HG03442 (cell line): ENCODE measurements around the gene CSKMT.
A peak's percentile ranks its signal among the peaks of the same experiment; 100 is the strongest.
"Not testable (repeated sequence)": the region's sequence is repeated elsewhere in the genome, so short reads cannot be mapped to it uniquely, and the experiment has no call there.

Experiments used
- ATAC-seq: cut with Tn5 transposase; IDR thresholded peaks from one replicate; pipeline ENCODE4 v1.9.1; 2021; ENCODE audit warnings: mild to moderate bottlenecking, moderate library complexity; ENCODE audit not compliant: unreplicated experiment

CSKMT gene

GRCh38 chr11:62687508-62688396, 22.6 kb downstream of the CSKMT start:
- ATAC-seq, result no peak

GRCh38 chr11:62688491-62688890, 23.4 kb downstream of the CSKMT start:
- no peak for ATAC-seq

GRCh38 chr11:62689421-62690183, 24.5 kb downstream of the CSKMT start, which contains the start of gene LRRN4CL:
LRRN4CL (minus strand) TSS chr11:62689530; CDS start chr11:62688508, 1,022 bp downstream.
- no peak for ATAC-seq

GRCh38 chr11:62693624-62694023, 28.5 kb downstream of the CSKMT start:
- ATAC-seq, result not testable (repeated sequence)

GRCh38 chr11:62694455-62695167, 29.5 kb downstream of the CSKMT start:
- ATAC-seq, result no peak

- ATAC-seq, result no peak
Observed at GRCh38 chr11:62702246-62702645, 37.1 kb downstream of the CSKMT start.

GRCh38 chr11:62703921-62704320, 38.8 kb downstream of the CSKMT start:
- ATAC-seq, result not testable (repeated sequence)

- no peak for ATAC-seq
Observed at GRCh38 chr11:62705413-62705812, 40.3 kb downstream of the CSKMT start.

- ATAC-seq, result peak; percentile 65
Observed at GRCh38 chr11:62705880-62706849, 41.1 kb downstream of the CSKMT start.

- no peak for ATAC-seq
Observed at GRCh38 chr11:62706850-62707247, 41.7 kb downstream of the CSKMT start.

GRCh38 chr11:62707277-62707861, 42.3 kb downstream of the CSKMT start, which contains the start of the genes BSCL2 and GNG3:
BSCL2 (minus strand) TSS chr11:62707424; CDS start chr11:62707195, 229 bp downstream.
GNG3 (plus strand) TSS chr11:62707676; CDS start chr11:62708296, 620 bp downstream.
- ATAC-seq, result no peak

GRCh38 chr11:62708392-62708791, 43.3 kb downstream of the CSKMT start:
- ATAC-seq, result no peak

GRCh38 chr11:62708793-62709192, 43.7 kb downstream of the CSKMT start:
- no peak for ATAC-seq

GRCh38 chr11:62709247-62710000, 44.3 kb downstream of the CSKMT start:
- ATAC-seq, result peak; percentile 61

GRCh38 chr11:62710001-62710345, 44.9 kb downstream of the CSKMT start:
- no peak for ATAC-seq

GRCh38 chr11:62712276-62712812, 47.2 kb downstream of the CSKMT start:
- no peak for ATAC-seq

- ATAC-seq, result no peak
Observed at GRCh38 chr11:62712861-62713260, 47.7 kb downstream of the CSKMT start.

GRCh38 chr11:62713343-62713742, 48.2 kb downstream of the CSKMT start:
- ATAC-seq, result no peak
